ENCODE data around the gene ANTXR1.
A peak's percentile ranks its signal among the peaks of the same experiment; 100 is the strongest.

ANTXR1 gene

GRCh38 chr2:69279931-69280681, 267.1 kb downstream of the ANTXR1 start:
- DNase-seq (ENCODE audit: low read depth), result no peak

- DNase-seq (ENCODE audit: low read depth), result no peak
Measured at GRCh38 chr2:69280796-69281412, 267.9 kb downstream of the ANTXR1 start.

- DNase-seq (ENCODE audit: low read depth), result no peak
Measured at GRCh38 chr2:69285379-69285894, 272.5 kb downstream of the ANTXR1 start.

- no peak for DNase-seq (ENCODE audit: low read depth)
Measured at GRCh38 chr2:69287544-69287943, 274.6 kb downstream of the ANTXR1 start.

GRCh38 chr2:69288429-69288828, 275.4 kb downstream of the ANTXR1 start:
- DNase-seq (ENCODE audit: low read depth), result no peak

GRCh38 chr2:69291004-69291650, 278.1 kb downstream of the ANTXR1 start:
- peak; percentile 40 for DNase-seq (ENCODE audit: low read depth)

GRCh38 chr2:69291721-69292120, 278.7 kb downstream of the ANTXR1 start:
- no peak for DNase-seq (ENCODE audit: low read depth)

- no peak for DNase-seq (ENCODE audit: low read depth)
Measured at GRCh38 chr2:69292256-69292655, 279.3 kb downstream of the ANTXR1 start.

GRCh38 chr2:69296421-69296820, 283.4 kb downstream of the ANTXR1 start:
- DNase-seq (ENCODE audit: low read depth), result no peak

- DNase-seq (ENCODE audit: low read depth), result no peak
Measured at GRCh38 chr2:69297216-69297615, 284.2 kb downstream of the ANTXR1 start.

GRCh38 chr2:69298261-69298660, 285.3 kb downstream of the ANTXR1 start:
- peak; percentile 68 for DNase-seq (ENCODE audit: low read depth)

GRCh38 chr2:69298862-69299261, 285.9 kb downstream of the ANTXR1 start:
- DNase-seq (ENCODE audit: low read depth), result no peak

Data from fibroblast of the conjunctiva (primary cell).